ENCODE data around the gene PCDHA3.
"Not testable (repeated sequence)": the region's sequence is repeated elsewhere in the genome, so short reads cannot be mapped to it uniquely, and the experiment has no call there.

PCDHA3 gene

DNA sequence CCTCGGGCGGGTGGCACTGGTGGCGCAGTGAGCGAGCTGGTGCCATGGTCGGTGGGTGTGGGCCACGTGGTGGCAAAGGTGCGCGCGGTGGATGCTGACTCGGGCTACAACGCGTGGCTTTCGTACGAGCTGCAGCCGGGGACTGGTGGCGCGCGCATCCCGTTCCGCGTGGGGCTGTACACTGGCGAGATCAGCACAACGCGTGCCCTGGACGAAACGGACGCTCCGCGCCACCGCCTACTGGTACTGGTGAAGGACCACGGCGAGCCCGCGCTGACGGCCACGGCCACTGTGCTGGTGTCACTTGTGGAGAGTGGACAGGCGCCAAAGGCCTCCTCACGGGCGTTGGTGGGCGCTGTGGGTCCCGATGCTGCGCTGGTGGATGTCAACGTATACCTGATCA, 8.0 kb downstream of the PCDHA3 start:
- H3K27ac ChIP-seq: no peak overlapping the region
- no peak overlapping the region for H3K4me2 ChIP-seq
- peaks cover 31% of the 10 kb centered on the region for H3K9me3 ChIP-seq
- H3K9ac ChIP-seq: no peak overlapping the region
- H3K27me3 ChIP-seq: no peaks in the 10 kb centered on the region
- no peaks in the 10 kb centered on the region for H3K36me3 ChIP-seq
- H3K4me1 ChIP-seq: no peaks in the 10 kb centered on the region
- no peak for TF ChIP-seq Cebpa-rat (IDR thresholded peaks at IDR 0.05)
- no peaks in the 10 kb centered on the region for H4K20me1 ChIP-seq
- no peak overlapping the region for H3K4me3 ChIP-seq

DNA sequence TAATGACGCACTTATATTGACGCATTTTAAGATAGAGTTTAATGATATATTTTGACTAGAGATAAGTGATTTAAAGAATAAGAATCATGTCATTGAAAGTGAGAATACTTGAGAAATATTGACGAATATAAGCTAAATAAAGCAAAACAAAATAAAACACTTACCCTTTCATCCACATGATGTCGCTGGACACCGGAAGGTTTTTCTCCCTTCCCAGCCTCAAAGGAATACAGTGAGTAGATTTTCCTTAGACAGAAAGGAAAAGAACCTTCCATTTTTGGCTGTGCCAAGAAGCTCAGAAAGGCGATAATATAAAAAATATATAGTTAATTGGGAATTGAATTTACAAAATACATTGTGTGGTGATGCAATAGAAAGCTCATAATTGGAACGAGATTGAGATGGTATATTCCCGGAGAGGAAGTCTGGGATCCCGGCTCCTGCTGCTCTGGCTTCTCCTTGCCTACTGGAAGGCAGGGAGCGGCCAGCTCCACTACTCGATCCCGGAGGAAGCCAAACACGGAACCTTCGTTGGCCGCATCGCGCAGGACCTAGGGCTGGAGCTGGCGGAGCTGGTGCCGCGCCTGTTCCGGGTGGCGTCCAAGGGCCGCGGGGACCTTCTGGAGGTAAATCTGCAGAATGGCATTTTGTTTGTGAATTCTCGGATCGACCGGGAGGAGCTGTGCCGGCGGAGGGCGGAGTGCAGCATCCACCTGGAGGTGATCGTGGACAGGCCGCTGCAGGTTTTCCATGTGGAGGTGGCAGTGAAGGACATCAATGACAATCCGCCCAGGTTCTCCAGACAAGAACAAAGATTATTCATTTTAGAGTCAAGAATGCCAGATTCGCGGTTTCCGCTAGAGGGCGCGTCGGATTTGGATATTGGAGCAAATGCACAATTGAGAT, 20.8 kb downstream of the PCDHA3 start, which contains the start of gene PCDHA5:
Gene PCDHA5, plus strand, starts transcription at position 239 of the 906 bp plus-strand sequence.
- H3K4me1 ChIP-seq: no peaks in the 10 kb centered on the region
- no peak within 1 kb of the TSS for H3K9ac ChIP-seq
- no peak within 1 kb of the TSS for H3K4me3 ChIP-seq

DNA sequence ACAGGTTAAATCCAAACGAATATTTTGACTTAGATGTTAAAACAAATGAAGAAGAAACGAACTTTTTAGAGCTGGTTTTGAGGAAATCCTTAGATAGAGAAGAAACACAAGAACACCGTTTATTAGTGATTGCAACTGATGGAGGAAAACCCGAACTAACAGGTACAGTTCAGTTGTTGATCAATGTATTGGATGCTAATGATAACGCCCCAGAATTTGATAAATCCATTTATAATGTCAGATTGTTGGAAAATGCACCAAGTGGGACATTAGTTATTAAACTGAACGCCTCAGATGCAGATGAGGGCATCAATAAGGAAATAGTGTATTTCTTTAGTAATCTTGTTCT, 21.4 kb downstream of the PCDHA3 start:
- no peak for TF ChIP-seq Cebpa-rat (IDR thresholded peaks at IDR 0.05)
- no peak overlapping the region for H3K9ac ChIP-seq
- no peaks in the 10 kb centered on the region for H3K4me1 ChIP-seq
- H3K27me3 ChIP-seq: no peaks in the 10 kb centered on the region
- no peak overlapping the region for H3K4me2 ChIP-seq
- no peak overlapping the region for H3K4me3 ChIP-seq
- peaks cover 34% of the 10 kb centered on the region for H3K9me3 ChIP-seq
- no peak overlapping the region for H3K27ac ChIP-seq
- no peaks in the 10 kb centered on the region for H3K36me3 ChIP-seq
- no peaks in the 10 kb centered on the region for H4K20me1 ChIP-seq

More for the DNA sequence above, 20.8 kb downstream of the PCDHA3 start, which contains the start of gene PCDHA5:
- no peak within 1 kb of the TSS for H3K27ac ChIP-seq
- peaks cover 34% of the 10 kb centered on the region for H3K9me3 ChIP-seq
- no peak for TF ChIP-seq Cebpa-rat (IDR thresholded peaks at IDR 0.05)
- no peaks in the 10 kb centered on the region for H3K36me3 ChIP-seq
- H3K27me3 ChIP-seq: no peaks in the 10 kb centered on the region
- H4K20me1 ChIP-seq: no peaks in the 10 kb centered on the region
- H3K4me2 ChIP-seq: no peak within 1 kb of the TSS

DNA sequence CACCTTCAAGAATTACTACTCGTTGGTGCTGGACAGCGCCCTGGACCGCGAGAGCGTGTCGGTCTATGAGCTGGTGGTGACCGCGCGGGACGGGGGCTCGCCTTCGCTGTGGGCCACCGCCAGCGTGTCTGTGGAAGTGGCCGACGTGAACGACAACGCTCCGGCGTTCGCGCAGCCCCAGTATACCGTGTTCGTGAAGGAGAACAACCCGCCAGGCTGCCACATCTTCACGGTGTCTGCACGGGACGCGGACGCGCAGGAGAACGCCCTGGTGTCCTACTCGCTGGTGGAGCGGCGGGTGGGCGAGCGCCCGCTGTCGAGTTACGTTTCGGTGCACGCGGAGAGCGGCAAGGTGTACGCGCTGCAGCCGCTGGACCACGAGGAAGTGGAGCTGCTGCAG, 22.1 kb downstream of the PCDHA3 start:
- H3K9ac ChIP-seq, H3K4me3 ChIP-seq, H3K36me3 ChIP-seq, H4K20me1 ChIP-seq, H3K27ac ChIP-seq, H3K27me3 ChIP-seq, H3K4me1 ChIP-seq, H3K4me2 ChIP-seq: not testable (repeated sequence)
- peaks cover 37% of the 10 kb centered on the region for H3K9me3 ChIP-seq

DNA sequence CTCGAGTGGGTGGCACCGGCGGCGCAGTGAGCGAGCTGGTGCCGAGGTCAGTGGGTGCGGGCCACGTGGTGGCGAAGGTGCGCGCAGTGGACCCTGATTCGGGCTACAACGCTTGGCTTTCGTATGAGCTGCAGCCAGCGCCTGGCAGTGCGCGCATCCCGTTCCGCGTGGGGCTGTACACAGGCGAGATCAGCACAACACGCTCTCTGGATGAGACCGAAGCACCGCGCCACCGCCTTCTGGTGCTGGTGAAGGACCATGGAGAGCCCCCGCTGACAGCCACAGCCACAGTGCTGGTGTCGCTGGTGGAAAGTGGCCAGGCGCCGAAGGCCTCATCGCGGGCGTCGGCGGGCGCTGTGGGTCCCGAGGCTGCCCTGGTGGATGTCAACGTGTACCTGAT, 22.6 kb downstream of the PCDHA3 start:
- no peaks in the 10 kb centered on the region for H4K20me1 ChIP-seq
- peaks cover 40% of the 10 kb centered on the region for H3K9me3 ChIP-seq
- H3K27ac ChIP-seq: no peak overlapping the region
- H3K36me3 ChIP-seq: no peaks in the 10 kb centered on the region
- no peak for TF ChIP-seq Cebpa-rat (IDR thresholded peaks at IDR 0.05)
- H3K4me2 ChIP-seq: no peak overlapping the region
- H3K4me3 ChIP-seq: no peak overlapping the region
- no peaks in the 10 kb centered on the region for H3K4me1 ChIP-seq
- no peaks in the 10 kb centered on the region for H3K27me3 ChIP-seq
- H3K9ac ChIP-seq: no peak overlapping the region

DNA sequence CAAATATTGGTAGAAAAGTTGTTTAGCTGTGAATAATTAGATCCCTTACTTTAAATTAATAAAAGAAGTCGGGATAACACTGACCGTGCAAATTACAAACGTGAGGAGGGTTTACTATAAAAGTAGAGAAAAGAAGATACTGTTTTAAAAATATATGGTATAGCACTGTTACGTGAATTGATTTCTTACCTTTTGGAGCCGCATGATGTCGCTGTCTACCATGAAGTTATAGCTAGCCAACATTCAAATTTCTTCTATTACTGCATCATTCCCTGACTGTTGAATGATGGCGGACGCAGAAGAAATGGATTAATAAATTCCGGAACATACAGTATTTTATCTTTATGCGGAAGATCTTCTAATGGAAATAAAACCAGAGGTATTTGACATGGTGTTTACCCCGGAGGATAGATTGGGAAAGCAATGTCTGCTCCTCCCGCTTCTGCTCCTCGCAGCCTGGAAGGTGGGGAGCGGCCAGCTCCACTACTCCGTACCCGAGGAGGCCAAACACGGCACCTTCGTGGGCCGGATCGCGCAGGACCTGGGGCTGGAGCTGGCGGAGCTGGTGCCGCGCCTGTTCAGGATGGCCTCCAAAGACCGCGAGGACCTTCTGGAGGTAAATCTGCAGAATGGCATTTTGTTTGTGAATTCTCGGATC, 27.0 kb downstream of the PCDHA3 start, which contains the start of gene PCDHA6:
Gene PCDHA6, plus strand, starts transcription at position 257 of the 658 bp plus-strand sequence. Its CDS starts 132 bp downstream, at position 389.
- H3K27me3 ChIP-seq: no peaks in the 10 kb centered on the region
- TF ChIP-seq Cebpa-rat (IDR thresholded peaks at IDR 0.05): no peak
- no peak within 1 kb of the TSS for H3K4me2 ChIP-seq
- no peaks in the 10 kb centered on the region for H3K36me3 ChIP-seq
- H4K20me1 ChIP-seq: no peaks in the 10 kb centered on the region
- peaks cover 40% of the 10 kb centered on the region for H3K9me3 ChIP-seq
- no peak within 1 kb of the TSS for H3K27ac ChIP-seq
- no peaks in the 10 kb centered on the region for H3K4me1 ChIP-seq
- H3K4me3 ChIP-seq: no peak within 1 kb of the TSS
- no peak within 1 kb of the TSS for H3K9ac ChIP-seq

DNA sequence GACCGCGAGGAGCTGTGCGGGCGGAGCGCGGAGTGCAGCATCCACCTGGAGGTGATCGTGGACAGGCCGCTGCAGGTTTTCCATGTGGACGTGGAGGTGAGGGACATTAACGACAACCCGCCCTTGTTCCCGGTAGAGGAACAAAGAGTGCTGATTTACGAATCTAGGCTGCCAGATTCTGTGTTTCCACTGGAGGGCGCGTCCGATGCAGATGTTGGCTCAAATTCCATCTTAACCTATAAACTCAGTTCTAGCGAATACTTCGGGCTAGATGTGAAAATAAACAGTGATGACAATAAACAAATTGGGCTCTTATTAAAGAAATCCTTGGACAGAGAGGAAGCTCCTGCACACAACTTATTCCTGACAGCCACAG, 27.5 kb downstream of the PCDHA3 start:
- Histone ChIP-seq H3K4me3 (no peak overlapping the region), H3K4me2 (no peak overlapping the region), H4K20me1 (no peaks in the 10 kb centered on the region), H3K4me1 (no peaks in the 10 kb centered on the region), H3K27ac (no peak overlapping the region), H3K36me3 (no peaks in the 10 kb centered on the region), H3K9me3 (peaks cover 35% of the 10 kb centered on the region), H3K27me3 (no peaks in the 10 kb centered on the region), H3K9ac (no peak overlapping the region)
- TF ChIP-seq Cebpa-rat (IDR thresholded peaks at IDR 0.05): no peak

DNA sequence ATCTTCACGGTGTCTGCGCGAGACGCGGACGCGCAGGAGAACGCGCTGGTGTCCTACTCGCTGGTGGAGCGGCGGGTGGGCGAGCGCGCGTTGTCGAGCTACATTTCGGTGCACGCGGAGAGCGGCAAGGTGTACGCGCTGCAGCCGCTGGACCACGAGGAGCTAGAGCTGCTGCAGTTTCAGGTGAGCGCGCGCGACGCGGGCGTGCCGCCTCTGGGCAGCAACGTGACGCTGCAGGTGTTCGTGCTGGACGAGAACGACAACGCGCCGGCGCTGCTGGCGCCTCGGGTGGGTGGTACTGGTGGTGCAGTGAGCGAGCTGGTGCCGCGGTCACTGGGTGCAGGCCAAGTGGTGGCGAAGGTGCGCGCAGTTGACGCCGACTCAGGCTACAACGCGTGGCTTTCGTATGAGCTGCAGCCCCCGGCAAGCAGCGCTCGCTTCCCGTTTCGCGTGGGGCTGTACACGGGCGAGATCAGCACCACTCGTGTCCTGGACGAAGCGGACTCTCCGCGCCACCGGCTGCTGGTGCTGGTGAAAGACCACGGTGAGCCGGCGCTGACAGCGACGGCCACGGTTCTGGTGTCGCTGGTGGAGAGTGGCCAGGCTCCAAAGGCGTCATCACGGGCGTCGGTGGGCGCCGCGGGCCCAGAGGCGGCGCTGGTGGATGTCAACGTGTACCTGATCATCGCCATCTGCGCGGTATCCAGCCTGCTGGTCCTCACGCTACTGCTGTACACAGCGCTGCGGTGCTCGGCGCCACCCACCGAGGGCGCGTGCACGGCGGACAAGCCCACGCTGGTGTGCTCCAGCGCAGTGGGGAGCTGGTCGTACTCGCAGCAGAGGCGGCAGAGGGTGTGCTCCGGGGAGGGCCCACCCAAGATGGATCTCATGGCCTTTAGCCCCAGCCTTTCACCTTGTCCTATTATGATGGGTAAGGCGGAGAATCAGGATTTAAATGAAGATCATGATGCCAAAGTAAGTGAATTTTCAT, 28.9 kb downstream of the PCDHA3 start:
- not testable (repeated sequence) for H3K9ac ChIP-seq, H3K4me1 ChIP-seq, H3K4me3 ChIP-seq, H3K27ac ChIP-seq, H3K27me3 ChIP-seq, H4K20me1 ChIP-seq, H3K4me2 ChIP-seq, H3K36me3 ChIP-seq
- peaks cover 32% of the 10 kb centered on the region for H3K9me3 ChIP-seq

DNA sequence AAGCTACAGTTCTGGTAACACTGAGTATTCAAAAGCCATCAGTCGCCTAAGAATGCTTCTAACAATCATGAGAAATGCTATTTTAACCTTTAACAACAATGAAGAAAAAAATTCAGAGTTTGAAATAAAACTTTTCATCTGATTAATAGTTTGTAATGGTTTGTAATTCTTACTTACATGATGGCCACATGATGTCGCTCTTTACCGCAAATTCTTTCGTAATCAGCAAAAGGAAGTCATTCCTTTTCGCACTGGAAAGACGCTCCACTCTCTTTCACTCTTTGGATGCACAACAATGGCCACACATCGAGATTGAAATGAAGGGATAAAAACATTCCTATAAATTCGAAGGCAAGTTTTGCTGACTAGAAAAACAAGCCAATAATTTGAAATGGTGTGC, 33.1 kb downstream of the PCDHA3 start, which contains the start of gene PCDHA7:
Gene PCDHA7, plus strand, starts transcription at position 277 of the 400 bp plus-strand sequence. Its CDS starts 115 bp downstream, at position 392.
- no peak within 1 kb of the TSS for H3K9ac ChIP-seq
- no peaks in the 10 kb centered on the region for H3K4me1 ChIP-seq
- no peak within 1 kb of the TSS for H3K4me3 ChIP-seq
- no peaks in the 10 kb centered on the region for H3K36me3 ChIP-seq
- no peaks in the 10 kb centered on the region for H4K20me1 ChIP-seq
- H3K4me2 ChIP-seq: no peak within 1 kb of the TSS
- H3K27ac ChIP-seq: no peak within 1 kb of the TSS
- TF ChIP-seq Cebpa-rat (IDR thresholded peaks at IDR 0.05): no peak
- H3K9me3 ChIP-seq: peaks cover 34% of the 10 kb centered on the region
- H3K27me3 ChIP-seq: no peaks in the 10 kb centered on the region

DNA sequence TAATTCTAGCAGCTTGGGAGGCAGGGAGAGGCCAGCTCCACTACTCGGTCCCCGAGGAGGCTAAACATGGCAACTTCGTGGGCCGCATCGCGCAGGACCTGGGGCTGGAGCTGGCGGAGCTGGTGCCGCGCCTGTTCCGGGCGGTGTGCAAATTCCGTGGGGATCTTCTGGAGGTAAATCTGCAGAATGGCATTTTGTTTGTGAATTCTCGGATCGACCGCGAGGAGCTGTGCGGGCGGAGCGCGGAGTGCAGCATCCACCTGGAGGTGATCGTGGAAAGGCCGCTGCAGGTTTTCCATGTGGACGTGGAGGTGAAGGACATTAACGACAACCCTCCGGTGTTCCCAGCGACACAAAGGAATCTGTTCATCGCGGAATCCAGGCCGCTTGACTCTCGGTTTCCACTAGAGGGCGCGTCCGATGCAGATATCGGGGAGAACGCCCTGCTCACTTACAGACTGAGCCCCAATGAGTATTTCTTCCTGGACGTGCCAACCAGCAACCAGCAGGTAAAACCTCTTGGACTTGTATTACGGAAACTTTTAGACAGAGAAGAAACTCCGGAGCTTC, 33.7 kb downstream of the PCDHA3 start:
- H3K9ac ChIP-seq, H3K4me1 ChIP-seq, H3K4me2 ChIP-seq, H3K27me3 ChIP-seq, H4K20me1 ChIP-seq, H3K27ac ChIP-seq, H3K4me3 ChIP-seq, H3K36me3 ChIP-seq: not testable (repeated sequence)
- H3K9me3 ChIP-seq: peaks cover 30% of the 10 kb centered on the region

Measured in BLaER1 (cell line).